HCT116 (cell line): ENCODE measurements around the gene MICAL3. TPM values are rescaled to one million over a fixed set of nuclear protein-coding genes. Genes with fewer than 3 reads are reported as not detected.

Experiments
- ATAC-seq: fragments of 200-7000 bp; cut with Tn5 transposase; 2 replicates; pipeline ENCODE4 v1.9.1; 2020; ENCODE audit warnings: mild to moderate bottlenecking, moderate library complexity
- BruUV-seq: library from RNA; stranded (reverse); fragments of 400-500 nt; replicated peaks from 2 replicates; lab custom pipeline; 2021; lab: Mats Ljungman, UMichigan
- CTCF ChIA-PET: fragments of 300-600 bp; sonication (Branson Sonifier 250); formaldehyde crosslinking; loops from one replicate; lab custom pipeline; 2021; ENCODE audit warnings: antibody characterized with exemption; lab: Charles Lee
- POLR2A ChIA-PET: fragments of 300-600, 350-600 bp; sonication (Branson Sonifier 250); formaldehyde crosslinking; loops from one replicate; lab custom pipeline; 2021; ENCODE audit warnings: antibody characterized with exemption; lab: Charles Lee
- RAD21 ChIA-PET, 2 experiments: fragments of 300-600 bp; sonication (Branson Sonifier 250); formaldehyde crosslinking; loops; one replicate each; lab custom pipeline; 2023; ENCODE audit warnings: low total read pairs in 2 of 2; ENCODE audit not compliant: uncharacterized antibody in 2 of 2, unreplicated experiment in 2 of 2, low non-redundant PET in 1 of 2; lab: Charles Lee
- DNase-seq: peaks from one replicate; pipeline ENCODE4 v3.0.0-alpha.2; 2010; ENCODE audit warnings: low read depth, low spot score
- H2AFZ ChIP-seq: fragments of 200-600 bp; shearing (Covaris generic), sonication (generic); 2 replicates; pipeline ENCODE4 v1.6.1; 2017; ENCODE audit warnings: low read depth, mixed run types, mixed read lengths, antibody characterized with exemption, low read length; ENCODE audit not compliant: poor library complexity, severe bottlenecking
- H3K27ac ChIP-seq: 2 replicates; pipeline ENCODE4 v1.5.1; 2012; ENCODE audit warnings: low read depth, low read length
- H3K27me3 ChIP-seq: fragments of 200-600 bp; sonication (generic); 2 replicates; pipeline ENCODE4 v1.6.1; 2016; ENCODE audit warnings: mixed run types, low read length, mixed read lengths; ENCODE audit not compliant: insufficient read depth
- H3K36me3 ChIP-seq, 2 experiments: fragments of 200-500 bp in 1 of 2; fragments of 200-600 bp in 1 of 2; sonication (Bioruptor generic) in 1 of 2; sonication (generic) in 1 of 2; 2 replicates each; pipeline versions ENCODE4 v1.5.1 to v1.6.1; 2014 to 2016; ENCODE audit warnings: low read length in 2 of 2, inconsistent platforms in 1 of 2, mixed read lengths in 1 of 2, mixed run types in 1 of 2; ENCODE audit not compliant: insufficient read depth in 2 of 2, control insufficient read depth in 1 of 2
- H3K4me1 ChIP-seq, 2 experiments: fragments of 200-600 bp in 1 of 2; sonication (generic) in 1 of 2; 2 replicates each; pipeline versions ENCODE4 v1.5.1 to v1.6.1; 2012 to 2017; ENCODE audit warnings: low read length in 2 of 2, inconsistent platforms in 1 of 2, mild to moderate bottlenecking in 1 of 2, mixed read lengths in 1 of 2, mixed run types in 1 of 2, moderate library complexity in 1 of 2; ENCODE audit not compliant: insufficient read depth in 2 of 2, control insufficient read depth in 1 of 2
- H3K4me2 ChIP-seq: fragments of 200-600 bp; sonication (generic); 2 replicates; pipeline ENCODE4 v1.6.1; 2017; ENCODE audit warnings: mixed run types, low read length, mixed read lengths
- H3K4me3 ChIP-seq, 2 experiments: fragments of 200-600 bp in 1 of 2; sonication (generic) in 1 of 2; replicated peaks in 1 of 2; 2 replicates each; pipeline ENCODE4 v1.5.1; 2011 to 2016; ENCODE audit warnings: low read length in 2 of 2, control low read depth in 1 of 2, low read depth in 1 of 2, mild to moderate bottlenecking in 1 of 2, mixed read lengths in 1 of 2, mixed run types in 1 of 2
- H3K79me2 ChIP-seq: fragments of 200-600 bp; sonication (generic); 2 replicates; pipeline ENCODE4 v1.6.1; 2017; ENCODE audit warnings: mild to moderate bottlenecking, mixed run types, low read length, moderate library complexity, mixed read lengths; ENCODE audit not compliant: insufficient read depth
- H3K9ac ChIP-seq: fragments of 200-600 bp; sonication (generic); 2 replicates; pipeline ENCODE4 v1.6.1; 2016; ENCODE audit warnings: low read length, mixed read lengths
- H3K9me2 ChIP-seq: fragments of 200-600 bp; sonication (generic), shearing (Covaris generic); 2 replicates; pipeline ENCODE4 v1.6.1; 2017; ENCODE audit warnings: mixed run types, mild to moderate bottlenecking, moderate library complexity; ENCODE audit not compliant: insufficient read depth
- H3K9me3 ChIP-seq, 2 experiments: fragments of 200-500 bp in 1 of 2; fragments of 200-600 bp in 1 of 2; sonication (Bioruptor generic) in 1 of 2; sonication (generic) in 1 of 2; 2 replicates each; pipeline ENCODE4 v1.6.1; 2014 to 2017; ENCODE audit warnings: low read length in 2 of 2, mixed read lengths in 2 of 2, inconsistent platforms in 1 of 2, low read depth in 1 of 2, mild to moderate bottlenecking in 1 of 2, mixed run types in 1 of 2, moderate library complexity in 1 of 2; ENCODE audit not compliant: control insufficient read depth in 1 of 2, insufficient read depth in 1 of 2
- H4K20me1 ChIP-seq: fragments of 200-600 bp; sonication (generic), shearing (Covaris generic); 2 replicates; pipeline ENCODE4 v1.6.1; 2017; ENCODE audit warnings: mixed run types, mild to moderate bottlenecking, moderate library complexity; ENCODE audit not compliant: insufficient read depth
- ELF1 ChIP-seq: IDR thresholded peaks from 2 replicates; pipeline ENCODE4 v1.6.1; 2012; ENCODE audit warnings: low read depth, borderline replicate concordance
- EZH2phosphoT487 ChIP-seq: fragments of 200-600 bp; IDR thresholded peaks from 2 replicates; pipeline ENCODE4 v1.6.1; 2018; ENCODE audit warnings: antibody characterized with exemption, borderline replicate concordance
- SIN3A ChIP-seq: IDR thresholded peaks from 2 replicates; pipeline ENCODE4 v1.6.1; 2012; ENCODE audit warnings: low read depth
- TCF7L2 ChIP-seq: IDR thresholded peaks from 2 replicates; pipeline ENCODE4 v1.7.0; 2011; ENCODE audit warnings: borderline replicate concordance, inconsistent platforms; ENCODE audit not compliant: insufficient read depth, insufficient read length; ENCODE audit errors: extremely low read depth
- YY1 ChIP-seq: IDR thresholded peaks from 2 replicates; pipeline ENCODE4 v1.6.1; 2011; ENCODE audit warnings: low read length, low read depth, moderate library complexity, mild to moderate bottlenecking; ENCODE audit not compliant: insufficient replicate concordance; ENCODE audit errors: extremely low read depth
- intact Hi-C: fragments of 100-400 bp; cut with micrococcal nuclease; formaldehyde crosslinking; loops from 2 replicates; pipeline ENCODE4 v1.10.0; 2022
- total RNA-seq: library from RNA; stranded (reverse); gene quantifications from one replicate; pipeline ENCODE4 v1.2.1, GENCODE V29; 2021; ENCODE audit not compliant: unreplicated experiment
- TF ChIP-seq, protein P1 (sequence below): IDR thresholded peaks from 2 replicates; pipeline ENCODE4 v1.6.1; 2012
- TF ChIP-seq, protein P2 (sequence below): IDR thresholded peaks from 2 replicates; pipeline ENCODE4 v1.6.1; 2011; ENCODE audit warnings: mild to moderate bottlenecking, low read length, moderate library complexity; ENCODE audit not compliant: insufficient replicate concordance; ENCODE audit errors: extremely low read depth
- TF ChIP-seq, protein P3 (sequence below): IDR thresholded peaks from 2 replicates; pipeline ENCODE4 v1.6.1; 2012; ENCODE audit warnings: low read depth
- TF ChIP-seq, protein P4 (sequence below): IDR thresholded peaks from 2 replicates; pipeline ENCODE4 v1.6.1; 2012

MICAL3 gene
- total RNA-seq, 1 experiment from 2014 or later = 30.8 TPM

DNA sequence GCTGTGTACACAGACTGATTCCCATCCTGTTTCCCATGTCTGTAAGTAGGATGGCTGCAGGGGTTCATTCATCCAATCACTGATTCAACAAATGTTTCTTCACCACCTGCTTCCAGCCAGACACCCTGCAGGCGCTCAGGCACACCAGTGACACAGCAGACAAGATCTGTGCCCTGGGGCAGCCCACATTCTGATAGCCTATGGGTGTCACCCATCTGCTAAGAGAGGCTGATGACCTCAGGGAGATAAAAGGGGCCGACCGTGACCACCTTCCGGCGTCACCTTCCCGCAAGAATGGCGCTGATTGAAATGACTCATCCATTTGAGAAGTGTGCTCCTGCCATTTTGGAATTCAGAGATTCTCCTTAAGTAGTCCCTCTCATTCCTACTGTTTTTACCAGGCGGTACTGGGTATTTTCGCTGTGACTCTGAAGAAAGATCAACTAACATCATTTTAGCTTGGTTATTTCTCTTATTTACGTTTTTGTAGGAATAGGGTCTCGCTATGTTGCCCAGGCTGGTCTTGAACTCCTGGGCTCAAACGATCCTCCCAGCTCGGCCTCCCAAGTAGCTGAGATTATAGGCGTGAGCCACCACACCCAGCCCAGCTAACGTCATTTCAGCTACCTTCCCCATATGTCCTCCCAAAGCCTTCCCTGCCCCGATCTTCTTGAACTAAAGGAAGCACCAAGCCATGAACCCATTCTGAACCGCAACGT, 176.8 kb downstream of the MICAL3 start:
- H3K4me2 ChIP-seq = peak overlapping the region; percentile 15; the same call in 1 of the 2 replicates
- no TSS peak for BruUV-seq
- no peaks in the 10 kb centered on the region; a peak in 1 of 4 replicates for H3K36me3 ChIP-seq
- H3K9me2 ChIP-seq = no peaks in the 10 kb centered on the region
- ATAC-seq (peak; percentile 80), DNase-seq (peak; percentile 46)
- CTCF ChIA-PET = no interaction called here
- no peaks in the 10 kb centered on the region for H3K27me3 ChIP-seq
- POLR2A ChIA-PET = no interaction called here
- H3K9me3 ChIP-seq = no peaks in the 10 kb centered on the region
- RAD21 ChIA-PET = no interaction called here
- intact Hi-C loops = no loop called here
- TF ChIP-seq TCF7L2 = peak; percentile 99
- TF ChIP-seq, protein P1, sequence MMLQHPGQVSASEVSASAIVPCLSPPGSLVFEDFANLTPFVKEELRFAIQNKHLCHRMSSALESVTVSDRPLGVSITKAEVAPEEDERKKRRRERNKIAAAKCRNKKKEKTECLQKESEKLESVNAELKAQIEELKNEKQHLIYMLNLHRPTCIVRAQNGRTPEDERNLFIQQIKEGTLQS = no peak
- TF ChIP-seq, all 23 proteins: peak for 1
- H4K20me1 ChIP-seq = no peaks in the 10 kb centered on the region
- no peak overlapping the region for H2AFZ ChIP-seq
- no peaks in the 10 kb centered on the region for H3K79me2 ChIP-seq
- H3K4me1 ChIP-seq = peaks cover 0 to 12% of the 10 kb centered on the region in 2 experiments; a peak in 1 of 4 replicates
- H3K27ac ChIP-seq = no peak overlapping the region
- no peak overlapping the region for H3K9ac ChIP-seq
- H3K4me3 ChIP-seq = no peak overlapping the region

DNA sequence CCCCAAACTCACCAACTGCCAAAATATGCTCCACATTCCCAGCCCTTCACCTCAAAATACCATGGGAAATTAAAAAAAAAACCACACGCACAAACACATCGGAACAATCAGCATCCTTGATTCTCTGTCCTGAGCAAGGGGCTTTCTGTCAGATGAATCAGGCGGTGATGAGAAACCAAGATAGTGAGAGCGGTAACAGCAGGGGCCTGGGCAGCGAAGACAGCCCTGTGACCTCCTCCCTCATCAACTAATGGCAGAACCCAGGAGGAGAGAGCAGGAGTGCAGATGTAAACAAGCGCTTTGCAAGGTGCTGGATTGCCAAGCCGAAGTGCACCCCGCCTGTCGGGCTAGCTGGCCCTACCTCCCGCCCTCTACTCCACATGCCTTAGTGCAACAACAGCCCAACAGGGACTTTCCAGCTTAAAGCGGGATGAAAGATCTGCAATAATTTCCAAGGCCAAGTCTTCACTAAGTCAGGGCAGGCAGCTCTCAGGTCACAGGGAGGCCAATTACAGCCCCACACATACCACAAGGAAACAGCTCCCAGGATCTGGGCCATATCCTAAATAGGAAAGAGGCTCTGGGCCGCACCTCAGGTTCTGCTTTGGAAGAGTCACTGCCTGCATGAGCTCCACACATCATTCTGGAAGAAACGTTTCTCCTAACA, 177.9 kb downstream of the MICAL3 start:
- H3K9me3 ChIP-seq = no peaks in the 10 kb centered on the region
- DNase-seq (no peak), ATAC-seq (no peak)
- no peaks in the 10 kb centered on the region; a peak in 1 of 4 replicates for H3K36me3 ChIP-seq
- H3K4me1 ChIP-seq = peaks cover 0 to 12% of the 10 kb centered on the region in 2 experiments; a peak in 1 of 4 replicates
- ChIA-PET POLR2A (no interaction called here), RAD21 (no interaction called here)
- H3K4me3 ChIP-seq = no peak overlapping the region
- H3K27me3 ChIP-seq = no peaks in the 10 kb centered on the region
- H4K20me1 ChIP-seq = no peaks in the 10 kb centered on the region
- no peaks in the 10 kb centered on the region for H3K79me2 ChIP-seq
- no TSS peak for BruUV-seq
- H3K4me2 ChIP-seq = no peak overlapping the region
- no peaks in the 10 kb centered on the region for H3K9me2 ChIP-seq
- no peak overlapping the region for H2AFZ ChIP-seq
- no peak overlapping the region for H3K27ac ChIP-seq
- TF ChIP-seq SIN3A (no peak), YY1 (no peak), ELF1 (no peak), EZH2phosphoT487 (no peak), TCF7L2 (no peak)
- TF ChIP-seq, protein P2, sequence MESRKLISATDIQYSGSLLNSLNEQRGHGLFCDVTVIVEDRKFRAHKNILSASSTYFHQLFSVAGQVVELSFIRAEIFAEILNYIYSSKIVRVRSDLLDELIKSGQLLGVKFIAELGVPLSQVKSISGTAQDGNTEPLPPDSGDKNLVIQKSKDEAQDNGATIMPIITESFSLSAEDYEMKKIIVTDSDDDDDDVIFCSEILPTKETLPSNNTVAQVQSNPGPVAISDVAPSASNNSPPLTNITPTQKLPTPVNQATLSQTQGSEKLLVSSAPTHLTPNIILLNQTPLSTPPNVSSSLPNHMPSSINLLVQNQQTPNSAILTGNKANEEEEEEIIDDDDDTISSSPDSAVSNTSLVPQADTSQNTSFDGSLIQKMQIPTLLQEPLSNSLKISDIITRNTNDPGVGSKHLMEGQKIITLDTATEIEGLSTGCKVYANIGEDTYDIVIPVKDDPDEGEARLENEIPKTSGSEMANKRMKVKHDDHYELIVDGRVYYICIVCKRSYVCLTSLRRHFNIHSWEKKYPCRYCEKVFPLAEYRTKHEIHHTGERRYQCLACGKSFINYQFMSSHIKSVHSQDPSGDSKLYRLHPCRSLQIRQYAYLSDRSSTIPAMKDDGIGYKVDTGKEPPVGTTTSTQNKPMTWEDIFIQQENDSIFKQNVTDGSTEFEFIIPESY = no peak
- TF ChIP-seq, protein P3, sequence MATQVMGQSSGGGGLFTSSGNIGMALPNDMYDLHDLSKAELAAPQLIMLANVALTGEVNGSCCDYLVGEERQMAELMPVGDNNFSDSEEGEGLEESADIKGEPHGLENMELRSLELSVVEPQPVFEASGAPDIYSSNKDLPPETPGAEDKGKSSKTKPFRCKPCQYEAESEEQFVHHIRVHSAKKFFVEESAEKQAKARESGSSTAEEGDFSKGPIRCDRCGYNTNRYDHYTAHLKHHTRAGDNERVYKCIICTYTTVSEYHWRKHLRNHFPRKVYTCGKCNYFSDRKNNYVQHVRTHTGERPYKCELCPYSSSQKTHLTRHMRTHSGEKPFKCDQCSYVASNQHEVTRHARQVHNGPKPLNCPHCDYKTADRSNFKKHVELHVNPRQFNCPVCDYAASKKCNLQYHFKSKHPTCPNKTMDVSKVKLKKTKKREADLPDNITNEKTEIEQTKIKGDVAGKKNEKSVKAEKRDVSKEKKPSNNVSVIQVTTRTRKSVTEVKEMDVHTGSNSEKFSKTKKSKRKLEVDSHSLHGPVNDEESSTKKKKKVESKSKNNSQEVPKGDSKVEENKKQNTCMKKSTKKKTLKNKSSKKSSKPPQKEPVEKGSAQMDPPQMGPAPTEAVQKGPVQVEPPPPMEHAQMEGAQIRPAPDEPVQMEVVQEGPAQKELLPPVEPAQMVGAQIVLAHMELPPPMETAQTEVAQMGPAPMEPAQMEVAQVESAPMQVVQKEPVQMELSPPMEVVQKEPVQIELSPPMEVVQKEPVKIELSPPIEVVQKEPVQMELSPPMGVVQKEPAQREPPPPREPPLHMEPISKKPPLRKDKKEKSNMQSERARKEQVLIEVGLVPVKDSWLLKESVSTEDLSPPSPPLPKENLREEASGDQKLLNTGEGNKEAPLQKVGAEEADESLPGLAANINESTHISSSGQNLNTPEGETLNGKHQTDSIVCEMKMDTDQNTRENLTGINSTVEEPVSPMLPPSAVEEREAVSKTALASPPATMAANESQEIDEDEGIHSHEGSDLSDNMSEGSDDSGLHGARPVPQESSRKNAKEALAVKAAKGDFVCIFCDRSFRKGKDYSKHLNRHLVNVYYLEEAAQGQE = no peak
- TF ChIP-seq, protein P4, sequence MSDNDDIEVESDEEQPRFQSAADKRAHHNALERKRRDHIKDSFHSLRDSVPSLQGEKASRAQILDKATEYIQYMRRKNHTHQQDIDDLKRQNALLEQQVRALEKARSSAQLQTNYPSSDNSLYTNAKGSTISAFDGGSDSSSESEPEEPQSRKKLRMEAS = no peak
- TF ChIP-seq, all 23 proteins: peak for 0
- no peak overlapping the region for H3K9ac ChIP-seq
- CTCF ChIA-PET = no interaction called here
- intact Hi-C loops = no loop called here
